OCI-LY3 (cell line): ENCODE results near the gene ZFP92.

ENCODE experiments used
- EZH2phosphoT487 ChIP-seq: fragments of 200-600 bp; shearing (Covaris generic); IDR thresholded peaks from 2 replicates; pipeline ENCODE4 v1.6.1; 2018; ENCODE audit warnings: antibody characterized with exemption, mixed run types, low read depth
- TF ChIP-seq, protein P1 (sequence below): fragments of 200-600, 300-600 bp; sonication (generic); IDR thresholded peaks from 2 replicates; pipeline ENCODE4 v1.5.1; 2014; ENCODE audit warnings: antibody characterized with exemption, low read length, low read depth

GRCh38 chrX:153447581-153447960, 36.3 kb downstream of the ZFP92 start:
- TF ChIP-seq EZH2phosphoT487 = no peak
- TF ChIP-seq, protein P1, sequence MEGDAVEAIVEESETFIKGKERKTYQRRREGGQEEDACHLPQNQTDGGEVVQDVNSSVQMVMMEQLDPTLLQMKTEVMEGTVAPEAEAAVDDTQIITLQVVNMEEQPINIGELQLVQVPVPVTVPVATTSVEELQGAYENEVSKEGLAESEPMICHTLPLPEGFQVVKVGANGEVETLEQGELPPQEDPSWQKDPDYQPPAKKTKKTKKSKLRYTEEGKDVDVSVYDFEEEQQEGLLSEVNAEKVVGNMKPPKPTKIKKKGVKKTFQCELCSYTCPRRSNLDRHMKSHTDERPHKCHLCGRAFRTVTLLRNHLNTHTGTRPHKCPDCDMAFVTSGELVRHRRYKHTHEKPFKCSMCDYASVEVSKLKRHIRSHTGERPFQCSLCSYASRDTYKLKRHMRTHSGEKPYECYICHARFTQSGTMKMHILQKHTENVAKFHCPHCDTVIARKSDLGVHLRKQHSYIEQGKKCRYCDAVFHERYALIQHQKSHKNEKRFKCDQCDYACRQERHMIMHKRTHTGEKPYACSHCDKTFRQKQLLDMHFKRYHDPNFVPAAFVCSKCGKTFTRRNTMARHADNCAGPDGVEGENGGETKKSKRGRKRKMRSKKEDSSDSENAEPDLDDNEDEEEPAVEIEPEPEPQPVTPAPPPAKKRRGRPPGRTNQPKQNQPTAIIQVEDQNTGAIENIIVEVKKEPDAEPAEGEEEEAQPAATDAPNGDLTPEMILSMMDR = no peak
